Measurements from ENCODE around the gene CBFA2T3.
A peak's percentile ranks its signal among the peaks of the same experiment; 100 is the strongest.

The CBFA2T3 gene

GRCh38 chr16:88957887-88958577, 19.0 kb downstream of the CBFA2T3 start:
- DNase-seq = no peak

- no peak for DNase-seq
Observed at GRCh38 chr16:88957433-88957767, 19.6 kb downstream of the CBFA2T3 start.

GRCh38 chr16:88956546-88957432, 20.2 kb downstream of the CBFA2T3 start:
- no peak for DNase-seq

GRCh38 chr16:88955906-88956305, 21.1 kb downstream of the CBFA2T3 start:
- no peak for DNase-seq

- DNase-seq = no peak
Observed at GRCh38 chr16:88953003-88953690, 23.9 kb downstream of the CBFA2T3 start.

- no peak for DNase-seq
Observed at GRCh38 chr16:88951989-88952388, 25.0 kb downstream of the CBFA2T3 start.

- DNase-seq = no peak
Observed at GRCh38 chr16:88951501-88951900, 25.5 kb downstream of the CBFA2T3 start.

- DNase-seq = no peak
Observed at GRCh38 chr16:88948781-88949490, 28.1 kb downstream of the CBFA2T3 start.

GRCh38 chr16:88945473-88945872, 31.5 kb downstream of the CBFA2T3 start:
- no peak for DNase-seq

GRCh38 chr16:88943741-88944140, 33.3 kb downstream of the CBFA2T3 start:
- no peak for DNase-seq

- DNase-seq = no peak
Observed at GRCh38 chr16:88943131-88943664, 33.8 kb downstream of the CBFA2T3 start.

- DNase-seq = peak; percentile 72
Observed at GRCh38 chr16:88941913-88942909, 34.8 kb downstream of the CBFA2T3 start.

- peak; percentile 44 for DNase-seq
Observed at GRCh38 chr16:88940862-88941817, 35.9 kb downstream of the CBFA2T3 start.

- peak; percentile 39 for DNase-seq
Observed at GRCh38 chr16:88939972-88940861, 36.8 kb downstream of the CBFA2T3 start.

GRCh38 chr16:88939245-88939971, 37.6 kb downstream of the CBFA2T3 start:
- no peak for DNase-seq

- DNase-seq = no peak
Observed at GRCh38 chr16:88938777-88939244, 38.2 kb downstream of the CBFA2T3 start.

GRCh38 chr16:88938119-88938776, 38.8 kb downstream of the CBFA2T3 start:
- no peak for DNase-seq

GRCh38 chr16:88937206-88937621, 39.8 kb downstream of the CBFA2T3 start:
- no peak for DNase-seq
